ENCODE results near the gene FZR1.

FZR1 gene

GRCh38 chr19:3474614-3475013, 31.5 kb upstream of the FZR1 start:
- DNase-seq = no peak

- no peak for DNase-seq
These were observed 30.7 kb upstream of the FZR1 start for GRCh38 chr19:3475449-3475848.

- no peak for DNase-seq
These were observed 29.3 kb upstream of the FZR1 start for GRCh38 chr19:3476830-3477229.

GRCh38 chr19:3477506-3477905, 28.6 kb upstream of the FZR1 start:
- peak in 1 of 2 experiments; percentile 14 for DNase-seq

GRCh38 chr19:3477951-3478350, 28.2 kb upstream of the FZR1 start:
- DNase-seq = no peak

- no peak for DNase-seq
These were observed 27.5 kb upstream of the FZR1 start for GRCh38 chr19:3478409-3479176.

- DNase-seq = peak in 1 of 2 experiments; percentile 19
These were observed 26.8 kb upstream of the FZR1 start for GRCh38 chr19:3479177-3479833.

- DNase-seq = no peak
These were observed 26.3 kb upstream of the FZR1 start for GRCh38 chr19:3479834-3480215.

- no peak for DNase-seq
These were observed 25.6 kb upstream of the FZR1 start, which contains the start of gene SMIM24 for GRCh38 chr19:3480383-3481091. Gene SMIM24, minus strand, starts transcription at chr19:3480525. Its CDS starts 62 bp downstream, at chr19:3480463.

- DNase-seq = no peak
These were observed 24.6 kb upstream of the FZR1 start for GRCh38 chr19:3481241-3482090.

- DNase-seq = no peak
These were observed 23.4 kb upstream of the FZR1 start for GRCh38 chr19:3482507-3483225.

- no peak for DNase-seq
These were observed 22.9 kb upstream of the FZR1 start, which contains the start of gene SMIM44 for GRCh38 chr19:3483226-3483628. Gene SMIM44, minus strand, starts transcription at chr19:3483441. Its CDS starts 38 bp downstream, at chr19:3483403.

GRCh38 chr19:3491396-3492119, 14.6 kb upstream of the FZR1 start:
- no peak for DNase-seq

GRCh38 chr19:3492131-3492839, 13.8 kb upstream of the FZR1 start:
- no peak for DNase-seq

GRCh38 chr19:3492919-3493318, 13.2 kb upstream of the FZR1 start:
- no peak for DNase-seq

GRCh38 chr19:3493651-3494050, 12.5 kb upstream of the FZR1 start:
- no peak for DNase-seq

- DNase-seq = peak in 1 of 2 experiments; percentile 41
These were observed 12.1 kb upstream of the FZR1 start for GRCh38 chr19:3494051-3494450.

- peak; percentile 51 to 73 for DNase-seq
These were observed 11.6 kb upstream of the FZR1 start for GRCh38 chr19:3494559-3494958.

GRCh38 chr19:3496392-3497273, 9.5 kb upstream of the FZR1 start:
- DNase-seq = no peak
